Measurements from ENCODE around the gene EXOC4. TPM values are rescaled to one million over a fixed set of nuclear protein-coding genes. Genes with fewer than 3 reads are reported as not detected.

The EXOC4 gene
- total and polyA plus RNA-seq, 2 of the 8 experiments (the other 6 are each of a cell fraction or from before 2014, with no cell fraction given), result 27.0 to 67.3 TPM

GRCh38 chr7:133723044-133723443 lies 470.2 kb downstream of the EXOC4 start:
- Histone ChIP-seq H3K9me3 (ENCODE audit: insufficient read depth in 2 of 2, low read depth in 1 of 2, low read length in 1 of 2) (no peaks in the 10 kb centered on the region), H2BK12ac (ENCODE audit: low read depth, low read length) (no peak overlapping the region), H3K56ac (replicated peaks; ENCODE audit: insufficient read length, low read depth, low read length) (no peak overlapping the region), H3K27ac (ENCODE audit: low read depth, low read length) (no peak overlapping the region), H2BK15ac (ENCODE audit: low read length) (no peak overlapping the region), H3K4me2 (ENCODE audit: insufficient read depth in 1 of 2, low read depth in 2 of 2, low read length in 2 of 2) (no peak overlapping the region), H3K36me3 (ENCODE audit: control insufficient read depth in 2 of 4, insufficient read depth in 4 of 4, low read length in 3 of 4) (no peaks in the 10 kb centered on the region), H4K5ac (ENCODE audit: insufficient read length, low read depth, low read length) (no peak overlapping the region), H3K79me1 (ENCODE audit: low read depth, low read length) (no peaks in the 10 kb centered on the region), H3K23me2 (ENCODE audit: low read depth, low read length) (no peaks in the 10 kb centered on the region; the same call in 1 of the 2 replicates), H3K14ac (ENCODE audit: insufficient read length) (no peak overlapping the region), H4K8ac (ENCODE audit: extremely low read depth, insufficient read depth, low read length) (no peak overlapping the region), H2AK5ac (ENCODE audit: low read depth, low read length) (no peak overlapping the region), H3K4ac (replicated peaks; ENCODE audit: insufficient read length, low read depth, low read length) (no peak overlapping the region), H3K18ac (ENCODE audit: extremely low read depth, low read length) (no peak overlapping the region), H2BK120ac (replicated peaks; ENCODE audit: low read depth, low read length) (no peak overlapping the region), H4K20me1 (replicated peaks in 1 of 2; ENCODE audit: control insufficient read depth in 1 of 2, insufficient read depth in 2 of 2, low read length in 2 of 2) (no peaks in the 10 kb centered on the region), H2AFZ (ENCODE audit: low read length) (no peak overlapping the region), H4K91ac (replicated peaks; ENCODE audit: insufficient read length, low read length) (no peak overlapping the region), H2BK5ac (ENCODE audit: low read depth, low read length) (no peak overlapping the region), H3K4me3 (ENCODE audit: extremely low read depth in 1 of 4, insufficient read depth in 2 of 4, low read depth in 3 of 4, low read length in 4 of 4) (no peak overlapping the region), H3K9ac (replicated peaks in 1 of 4; ENCODE audit: extremely low read depth in 1 of 4, low read depth in 3 of 4, low read length in 3 of 4) (no peak overlapping the region), H3K23ac (ENCODE audit: insufficient read length) (no peak overlapping the region), H3K79me2 (ENCODE audit: control insufficient read depth in 1 of 2, insufficient read depth in 2 of 2, low read length in 2 of 2) (no peaks in the 10 kb centered on the region), H3K27me3 (replicated peaks in 1 of 4; ENCODE audit: control insufficient read depth in 3 of 4, extremely low read depth in 1 of 4, insufficient read depth in 3 of 4, low read length in 3 of 4) (no peaks in the 10 kb centered on the region), H3K4me1 (replicated peaks in 1 of 4; ENCODE audit: control insufficient read depth in 3 of 4, insufficient read depth in 4 of 4, low read length in 3 of 4) (no peaks in the 10 kb centered on the region), H2BK20ac (ENCODE audit: low read length) (no peak overlapping the region)
- TF ChIP-seq BRCA1 (IDR thresholded peaks at IDR 0.05; ENCODE audit: low read depth, low read length) (no peak), FOSL1 (IDR thresholded peaks at IDR 0.05; ENCODE audit: insufficient read depth, low read depth, low read length) (no peak), CHD1 (IDR thresholded peaks at IDR 0.05; ENCODE audit: low read depth, low read length) (no peak), CTBP2 (IDR thresholded peaks at IDR 0.05; ENCODE audit: borderline replicate concordance, insufficient read depth, insufficient read length, low read length) (no peak), CEBPB (IDR thresholded peaks at IDR 0.05; ENCODE audit: low read depth, low read length) (no peak), EGR1 (IDR thresholded peaks at IDR 0.05; ENCODE audit: borderline replicate concordance, low read depth, low read length) (no peak), PHF8 (conservative IDR thresholded peaks at IDR 0.05; ENCODE audit: low read depth, low read length) (no peak), YY1 (IDR thresholded peaks at IDR 0.05; ENCODE audit: low read depth, low read length) (no peak), RFX5 (IDR thresholded peaks at IDR 0.05; ENCODE audit: borderline replicate concordance, low read depth, low read length) (no peak), CTCF (IDR thresholded peaks at IDR 0.05; ENCODE audit: control extremely low read depth in 1 of 3, insufficient read depth in 1 of 3, low read depth in 1 of 3, low read length in 3 of 3) (peak in 1 of 3 experiments; percentile 6; a peak in 1 of 4 replicates), RAD21 (IDR thresholded peaks at IDR 0.05 in 1 of 2, conservative IDR thresholded peaks at IDR 0.05 in 1 of 2; ENCODE audit: low read depth in 2 of 2, low read length in 2 of 2) (peak in 1 of 2 experiments; percentile 11; a peak in 1 of 4 replicates)
- ChIA-PET POLR2A (ENCODE audit: partially characterized antibody) (no interaction called here), CTCF (ENCODE audit: partially characterized antibody) (interaction anchor here (0.9 kb wide), 1 partner anchor 19 kb away, joined by 3 read pairs; no protein-coding TSS in a partner anchor)
- no peak for FAIRE-seq
- no peak for DNase-seq (ENCODE audit: low read depth in 1 of 2, low spot score in 2 of 2)
- WGBS, 2 experiments (ENCODE audit: extremely low coverage in 1 of 2, insufficient coverage in 1 of 2, insufficient read length in 1 of 2, insufficient replicate concordance in 2 of 2, low coverage in 1 of 2, low lambda C conversion rate in 2 of 2, missing lambda C conversion rate in 1 of 2), result 78% methylated on average over 1 of the region's 1 CpG; no CpG with 5 or more reads in 1 of the 2 experiments
